SHP77 treated with DMSO at 0.1 percent for 48 hours (cell line): ENCODE data around the gene EFCAB8.
"Not testable (repeated sequence)": the region's sequence is repeated elsewhere in the genome, so short reads cannot be mapped to it uniquely, and the experiment has no call there.

Experiments
- DNase-seq: peaks from one replicate; lab custom pipeline; 2025; lab: John Stamatoyannopoulos, UW

Gene EFCAB8

DNA sequence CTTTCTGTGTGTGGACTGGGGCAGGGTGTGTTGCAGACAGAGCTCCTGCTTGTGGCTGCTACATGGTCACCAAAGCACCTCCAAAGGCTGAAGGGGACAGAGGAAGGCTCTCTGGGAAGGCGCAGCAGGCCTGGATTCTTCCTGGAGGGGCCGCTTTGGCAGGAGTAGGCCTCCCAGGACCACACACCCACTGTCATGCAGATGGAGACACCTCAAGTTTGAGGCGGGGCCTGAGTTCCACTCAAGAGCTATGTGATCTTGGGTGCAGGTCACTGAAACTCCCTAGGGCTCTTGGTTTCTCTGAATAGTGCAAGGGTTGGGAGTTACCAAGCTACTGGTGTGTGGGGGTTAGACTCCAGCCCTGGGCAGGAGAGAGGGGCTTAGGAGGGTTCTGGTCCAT, 27.9 kb downstream of the EFCAB8 start:
- DNase-seq = no peak

DNA sequence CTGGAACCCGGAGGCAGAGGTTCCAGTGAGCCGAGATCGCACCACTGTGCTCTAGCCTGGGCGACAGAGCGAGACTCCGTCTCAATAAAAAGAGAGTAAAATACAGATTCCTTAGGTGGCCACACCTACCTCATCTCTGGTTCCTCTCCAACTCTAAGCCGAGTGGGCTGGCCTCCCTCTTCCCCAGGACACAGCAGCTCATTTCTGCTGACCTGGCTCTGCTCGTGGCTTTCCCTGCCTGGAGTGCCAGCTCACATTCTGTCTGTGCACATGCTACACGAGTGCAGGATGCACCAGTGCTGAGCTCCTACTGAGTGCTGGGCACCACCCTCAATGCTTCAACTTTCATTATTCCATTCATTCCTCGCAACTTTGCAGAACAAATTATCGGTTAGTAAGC, 28.8 kb downstream of the EFCAB8 start:
- DNase-seq = no peak

DNA sequence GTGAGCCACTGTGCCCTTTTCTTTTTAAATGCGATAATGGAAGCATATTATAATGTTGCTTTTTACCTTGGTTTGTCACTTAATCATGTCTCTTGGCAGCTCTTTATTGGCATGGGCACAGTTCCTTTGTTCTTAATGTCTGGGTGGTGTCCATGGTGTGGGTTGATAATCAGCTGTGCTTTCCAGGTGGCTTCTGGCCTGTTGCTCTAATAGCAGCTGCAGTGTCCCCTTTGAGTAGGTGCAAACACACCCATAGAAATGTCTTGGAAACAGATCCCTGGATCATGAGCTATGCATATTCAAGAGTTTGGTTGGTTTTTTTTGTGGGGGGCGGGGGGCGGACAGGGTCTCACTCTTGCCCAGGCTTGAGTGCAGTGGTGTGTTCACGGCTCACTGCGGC, 29.9 kb downstream of the EFCAB8 start:
- DNase-seq = no peak

DNA sequence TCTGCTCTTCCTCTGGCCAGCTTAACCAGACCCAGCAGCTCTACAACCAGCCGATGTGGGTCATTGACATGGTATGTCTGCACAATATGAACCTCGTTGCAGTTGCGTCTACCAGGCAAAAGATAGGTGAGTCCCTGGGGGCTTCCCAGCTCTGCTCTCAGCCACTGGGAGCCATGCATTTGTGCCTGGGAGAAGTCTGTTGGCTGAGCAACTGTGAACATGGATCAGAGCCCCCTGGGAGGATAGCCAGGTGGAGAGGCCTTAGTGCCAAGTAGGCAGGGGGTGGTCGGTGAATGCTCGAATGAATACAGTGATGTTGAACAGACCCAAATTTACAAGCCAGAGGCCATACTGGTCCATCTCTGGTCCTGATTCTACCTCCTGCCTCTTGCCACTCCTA, 30.6 kb downstream of the EFCAB8 start:
- DNase-seq = no peak

DNA sequence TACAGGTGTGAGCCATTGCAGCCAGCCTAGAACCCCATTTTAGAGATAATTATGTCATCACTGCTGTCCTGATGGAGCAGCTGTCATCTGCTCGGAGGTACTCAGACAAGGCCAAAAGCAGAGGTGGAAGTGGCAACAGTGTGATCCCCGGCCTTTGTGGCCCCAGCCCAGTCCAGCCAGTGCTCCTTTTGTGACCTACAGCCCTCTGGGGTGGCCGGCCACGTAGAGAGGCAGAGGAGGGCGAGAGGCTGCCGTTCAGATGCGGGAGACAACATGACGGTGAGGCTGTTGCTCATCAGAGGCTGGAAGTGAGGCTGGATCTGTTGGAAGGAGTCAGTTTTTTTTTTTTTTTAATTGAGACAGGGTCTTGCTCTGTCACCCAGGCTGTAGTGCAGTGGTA, 32.8 kb downstream of the EFCAB8 start:
- DNase-seq = no peak

DNA sequence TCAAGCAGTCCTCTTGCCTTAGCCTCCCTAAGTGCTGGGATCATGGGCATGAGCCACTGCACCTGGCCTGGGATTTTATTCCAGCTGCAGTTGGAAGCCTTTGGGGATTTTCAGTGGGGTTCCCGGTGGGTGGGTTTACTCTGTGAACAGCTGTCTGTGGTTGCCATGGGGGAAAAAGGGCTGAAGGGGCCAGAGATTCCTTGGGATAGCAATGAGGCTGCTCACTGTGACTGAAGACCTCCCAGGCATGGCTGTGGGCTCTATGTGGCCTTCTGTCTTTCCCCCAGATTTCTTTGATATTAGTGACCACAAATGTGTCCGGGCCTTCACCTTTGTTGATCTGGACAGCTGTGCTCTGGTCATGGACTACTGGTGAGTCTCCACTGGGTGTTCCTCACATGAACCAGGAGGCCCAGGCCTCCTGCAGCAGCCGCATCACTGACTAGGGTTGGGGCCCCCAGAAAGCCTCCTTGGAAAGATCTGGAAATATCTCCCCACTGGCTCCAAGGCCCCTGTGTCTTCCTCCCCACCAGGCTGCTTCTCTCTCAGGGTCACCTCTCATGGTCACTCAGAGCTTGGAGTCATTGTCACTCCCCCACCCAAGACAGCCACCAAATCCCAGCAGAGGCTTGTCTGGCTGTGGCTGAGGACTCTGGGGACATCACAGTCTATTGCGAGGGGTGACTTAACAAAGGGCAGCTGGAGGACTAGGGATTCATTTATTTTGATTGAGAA, 33.4 kb downstream of the EFCAB8 start:
- no peak for DNase-seq

DNA sequence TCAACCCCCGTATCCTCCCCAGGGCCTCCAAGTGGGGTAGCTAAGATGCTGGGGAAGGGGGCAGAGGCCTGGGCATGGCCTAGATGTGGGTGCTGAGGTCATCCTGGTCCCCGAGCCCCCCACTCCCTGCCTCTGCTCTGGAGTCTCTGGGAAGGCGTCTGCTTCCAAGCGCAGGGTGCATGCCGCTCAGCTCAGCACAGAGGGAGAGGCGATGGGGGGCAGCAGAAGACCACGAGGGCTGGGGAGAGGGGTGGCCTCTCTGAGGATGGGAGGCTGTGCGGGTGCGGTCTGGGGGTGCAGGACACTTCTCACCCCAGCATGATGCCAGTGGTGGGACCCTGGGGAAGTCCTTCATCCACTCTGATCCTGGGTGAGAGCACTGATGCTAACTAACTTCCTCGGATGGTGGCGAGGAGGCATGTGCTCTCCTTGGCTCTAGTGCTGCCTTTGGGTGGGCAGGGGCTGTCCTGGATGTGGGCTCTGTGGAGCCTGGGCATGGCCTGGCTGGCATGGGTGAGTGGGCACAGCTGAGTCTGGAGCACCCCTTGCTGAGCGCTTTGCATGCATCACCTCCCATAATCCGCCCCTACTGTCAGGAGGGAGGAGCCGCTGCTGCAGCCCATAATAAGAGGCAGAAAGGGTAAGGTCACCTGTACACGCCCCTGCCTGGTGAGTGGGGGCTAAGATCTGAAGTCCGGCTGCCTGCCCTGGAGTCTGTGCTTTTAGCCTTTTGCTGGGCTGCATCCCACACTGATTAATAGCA, 34.7 kb downstream of the EFCAB8 start:
- no peak for DNase-seq

DNA sequence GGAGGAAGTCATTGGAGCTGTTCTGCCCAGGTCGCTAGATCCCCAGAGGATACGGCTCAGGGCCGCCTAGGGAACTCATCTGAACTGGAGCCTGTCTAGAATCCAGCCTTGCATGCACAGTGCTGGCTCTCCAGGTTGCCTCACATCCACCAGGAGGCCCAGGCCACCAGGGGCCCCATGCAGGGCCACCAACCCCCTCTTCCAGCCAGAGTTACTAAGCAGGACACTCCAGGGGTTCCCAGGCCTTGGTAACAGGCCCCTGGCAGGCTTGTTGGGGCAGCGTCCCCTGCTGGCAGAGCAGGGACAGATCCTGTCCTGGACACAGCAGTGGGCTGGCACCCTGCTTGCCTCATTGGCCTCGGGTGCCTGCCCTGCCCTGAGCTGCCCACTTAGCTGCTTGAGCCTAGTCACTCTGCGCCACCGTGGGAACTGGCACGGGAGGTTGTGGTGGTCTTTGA, 35.3 kb downstream of the EFCAB8 start:
- DNase-seq = no peak

DNA sequence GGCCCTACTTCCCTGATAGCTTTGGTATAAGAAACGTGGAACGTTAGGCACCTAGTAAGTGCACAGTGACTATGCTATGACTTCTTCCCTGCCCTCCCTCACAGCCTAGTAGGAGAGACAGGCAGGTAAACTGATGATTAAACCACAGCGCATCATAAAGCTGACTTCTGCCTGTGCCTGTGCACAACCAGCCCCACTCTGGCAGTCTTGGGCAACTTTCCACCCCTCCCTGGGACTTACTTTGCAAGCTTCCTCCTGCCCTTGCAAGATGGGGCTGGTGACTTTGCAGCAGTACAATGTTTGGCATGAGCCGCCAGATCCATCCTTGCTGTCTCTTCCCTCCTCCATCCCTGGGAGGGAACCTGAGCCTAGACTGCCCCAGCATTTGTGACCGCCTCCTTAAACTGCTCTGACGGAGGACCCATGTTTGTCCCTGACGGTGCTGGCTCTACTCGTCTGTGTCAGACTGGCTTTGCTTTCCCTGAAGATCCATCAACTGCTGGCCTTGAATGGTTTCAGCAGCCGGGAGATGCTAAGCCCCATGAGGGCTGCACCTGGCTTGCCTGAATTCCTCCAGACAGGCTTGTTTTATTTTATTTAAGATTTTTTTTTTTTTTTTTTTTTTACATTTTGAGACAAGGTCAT, 36.1 kb downstream of the EFCAB8 start:
- no peak for DNase-seq

DNA sequence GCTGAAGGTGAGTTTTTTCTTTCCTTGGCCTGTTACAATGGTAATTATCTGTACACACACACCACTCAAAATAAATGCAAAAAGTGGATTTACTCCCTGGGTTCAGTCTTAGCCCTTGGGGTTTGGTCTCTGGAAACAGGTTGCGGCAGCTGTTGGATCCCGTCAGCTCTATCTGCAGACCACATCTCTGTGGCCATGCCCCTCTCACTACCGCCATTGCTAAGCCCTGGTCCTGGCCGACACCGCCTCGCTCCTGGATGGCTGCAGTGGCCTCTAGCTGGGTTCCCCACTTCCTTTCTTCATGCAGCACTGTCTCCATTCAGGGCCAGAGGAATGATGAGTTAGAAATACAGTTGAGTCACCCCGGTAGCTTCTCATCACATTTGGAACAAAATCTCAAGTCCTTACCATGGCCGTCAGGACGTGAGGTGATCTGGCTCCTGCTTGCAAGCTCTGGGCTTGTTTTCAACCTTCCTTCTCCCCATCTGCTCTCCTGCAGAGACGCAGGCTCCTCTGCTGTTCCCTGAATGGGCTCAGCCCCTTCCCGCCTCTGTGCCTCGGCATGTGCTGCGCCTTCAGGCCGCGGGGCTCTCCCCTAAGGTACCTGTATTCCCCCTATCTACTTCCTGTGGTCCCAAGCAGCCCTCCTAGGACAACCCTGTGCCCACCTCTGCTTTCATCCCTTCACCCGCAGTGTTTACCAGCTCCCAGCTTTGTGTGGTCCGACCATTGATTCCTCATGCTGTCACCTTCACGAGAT, 38.0 kb downstream of the EFCAB8 start:
- DNase-seq = no peak

DNA sequence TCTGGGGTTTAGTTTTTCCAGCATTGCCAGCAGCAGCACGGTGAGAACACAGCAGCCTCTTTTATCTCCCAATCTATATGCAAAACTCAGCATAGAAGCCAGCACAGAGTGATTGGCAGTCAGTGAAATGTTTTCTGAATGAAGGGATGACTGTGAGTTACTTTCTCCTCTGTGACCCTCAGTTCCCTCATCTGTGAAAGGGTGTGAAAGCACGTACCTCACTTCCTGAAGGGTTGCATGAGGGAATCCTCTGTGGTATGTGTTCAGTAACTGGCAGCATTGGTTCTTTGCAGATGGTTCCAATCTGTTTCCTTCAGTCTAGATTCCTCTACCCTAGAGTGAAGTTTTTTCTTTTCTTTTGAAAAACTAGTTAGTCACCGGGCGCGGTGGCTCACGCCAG, 40.0 kb downstream of the EFCAB8 start:
- DNase-seq = no peak

DNA sequence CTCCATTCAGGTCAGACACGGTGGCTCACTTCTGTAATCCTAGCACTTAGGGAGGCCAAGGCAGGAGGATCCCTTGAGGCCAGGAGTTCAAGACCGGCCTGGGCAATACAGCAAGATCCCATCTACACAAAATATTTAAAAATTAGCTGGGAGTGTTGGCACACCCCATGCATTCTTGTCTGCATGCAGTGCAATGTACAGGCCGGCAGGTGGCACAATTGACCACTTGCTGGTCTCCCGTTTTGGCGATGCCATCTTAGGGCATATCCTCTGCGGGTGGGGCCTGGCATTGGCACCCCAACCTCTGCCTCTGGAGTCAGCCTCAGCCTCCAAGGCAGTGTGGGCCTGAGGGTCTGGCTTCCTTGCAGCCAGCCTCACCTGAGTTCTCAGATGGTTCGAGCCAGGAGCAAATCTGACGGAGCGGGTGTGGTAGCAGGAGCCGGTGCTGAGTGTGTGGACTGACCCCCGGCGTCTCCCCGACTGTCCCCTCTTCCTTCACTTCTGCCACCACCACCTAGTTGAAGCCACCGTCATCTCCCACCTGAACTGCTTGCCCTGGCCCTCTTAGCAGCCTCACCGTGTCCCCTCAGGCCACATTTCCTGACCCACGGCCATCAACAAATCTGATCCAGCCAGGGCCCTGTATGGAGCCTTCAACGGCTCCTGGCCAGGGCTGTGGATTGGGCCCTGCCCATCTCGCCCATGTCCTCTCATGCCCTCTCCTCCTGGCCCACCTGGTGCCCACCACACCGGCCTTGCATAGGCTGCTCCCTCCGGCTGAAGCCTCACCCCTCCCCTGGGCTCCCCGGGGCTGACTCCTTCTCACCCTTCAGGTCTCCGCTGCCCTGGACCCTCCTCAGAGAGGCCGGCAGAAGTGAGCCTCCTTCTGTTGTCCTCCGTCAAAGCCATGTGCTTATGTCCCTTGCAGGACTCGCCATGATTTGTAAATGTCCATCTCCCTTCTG, 44.0 kb downstream of the EFCAB8 start:
- DNase-seq = no peak

DNA sequence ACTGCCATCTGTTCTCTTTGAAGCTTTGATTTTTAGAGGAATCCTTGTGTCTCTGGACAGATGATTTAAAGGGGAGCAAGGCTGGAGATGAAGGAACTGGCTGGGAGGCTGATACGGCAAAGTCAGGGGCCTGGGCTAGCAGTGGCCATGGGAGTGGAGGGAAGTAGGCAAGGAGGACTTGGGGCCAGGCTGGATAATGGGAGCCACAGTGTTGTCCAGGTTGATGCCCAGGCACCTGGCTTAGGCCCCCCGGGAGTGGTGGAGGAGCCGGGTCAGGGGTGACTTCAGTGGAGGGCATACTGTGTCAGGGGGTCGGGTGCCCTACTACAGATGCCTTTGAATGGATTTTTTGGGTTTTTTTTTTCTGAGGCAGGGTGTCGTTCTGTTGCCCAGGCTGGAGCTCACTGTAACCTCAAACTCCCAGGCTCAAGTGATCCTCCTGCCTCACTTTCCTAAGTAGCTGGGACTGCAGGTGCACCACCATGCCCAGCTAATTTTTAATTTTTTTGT, 45.0 kb downstream of the EFCAB8 start:
- DNase-seq = no peak

DNA sequence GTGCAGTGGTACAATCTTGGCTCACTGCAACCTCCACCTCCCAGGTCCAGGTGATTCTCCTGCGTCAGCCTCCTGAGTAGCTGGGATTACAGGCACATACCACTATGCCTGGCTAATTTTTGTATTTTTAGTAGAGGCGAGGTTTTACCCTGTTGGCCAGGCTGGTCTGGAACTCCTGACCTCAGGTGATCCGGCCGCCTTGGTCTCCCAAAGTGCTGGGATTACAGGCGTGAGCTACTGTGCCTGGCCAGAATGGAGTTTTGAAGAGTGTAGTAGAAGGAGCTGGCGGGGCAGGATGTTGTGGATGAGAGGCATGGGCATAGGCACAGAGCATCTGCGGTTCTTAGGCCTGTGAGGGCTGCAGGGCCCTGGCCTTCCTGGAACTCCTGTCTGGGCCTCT, 46.0 kb downstream of the EFCAB8 start:
- DNase-seq = not testable (repeated sequence)

DNA sequence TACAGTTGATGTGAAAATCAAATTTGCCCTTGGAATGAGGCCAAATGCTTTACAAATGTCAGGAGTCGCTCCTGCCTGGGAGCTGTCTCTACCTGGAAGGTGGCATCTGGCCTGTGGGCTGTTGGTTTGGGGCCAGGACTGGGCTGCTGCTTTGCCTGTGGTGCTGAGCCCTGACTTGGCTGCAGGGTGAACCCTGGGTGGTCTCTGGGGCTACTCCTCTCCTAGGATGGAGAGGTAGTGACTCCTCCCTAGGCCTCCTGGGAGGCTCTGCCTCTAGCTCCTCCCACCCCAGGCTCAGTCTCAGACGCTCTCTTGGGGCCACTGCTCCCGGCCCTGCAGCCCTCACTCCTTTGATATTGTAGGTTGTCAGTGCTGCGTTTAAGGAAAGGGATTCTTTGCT, 47.5 kb downstream of the EFCAB8 start:
- no peak for DNase-seq

DNA sequence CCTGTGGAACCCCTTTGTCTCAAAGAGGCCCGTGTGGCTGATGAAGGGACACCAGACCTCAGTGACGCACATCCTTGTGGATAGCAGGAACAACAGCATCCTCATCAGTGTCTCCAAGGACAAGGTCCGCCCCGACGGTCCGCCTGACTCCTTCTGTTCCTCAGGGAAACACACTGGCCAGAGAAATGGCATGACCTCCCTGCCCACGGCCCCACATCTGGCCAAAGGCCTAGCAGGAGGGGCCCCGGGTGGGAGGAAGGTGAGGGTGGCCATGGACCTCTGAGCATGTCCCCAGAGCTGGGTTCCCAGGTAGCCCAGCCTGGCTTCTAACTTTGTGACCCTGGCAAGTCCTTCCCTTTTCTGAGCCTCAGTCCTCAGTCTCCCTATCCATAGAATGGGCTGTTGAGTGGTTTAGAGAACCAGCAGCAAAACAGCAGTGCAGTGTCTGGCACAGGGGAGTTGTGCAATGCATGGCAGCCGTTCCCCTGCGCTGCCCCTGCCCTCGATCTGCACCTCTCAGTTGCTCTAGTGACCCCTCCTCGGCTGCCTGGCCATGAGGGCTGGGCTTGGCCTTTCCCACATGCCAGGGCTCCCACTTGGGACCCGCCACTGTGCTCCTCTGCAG, 48.3 kb downstream of the EFCAB8 start:
- no peak for DNase-seq

DNA sequence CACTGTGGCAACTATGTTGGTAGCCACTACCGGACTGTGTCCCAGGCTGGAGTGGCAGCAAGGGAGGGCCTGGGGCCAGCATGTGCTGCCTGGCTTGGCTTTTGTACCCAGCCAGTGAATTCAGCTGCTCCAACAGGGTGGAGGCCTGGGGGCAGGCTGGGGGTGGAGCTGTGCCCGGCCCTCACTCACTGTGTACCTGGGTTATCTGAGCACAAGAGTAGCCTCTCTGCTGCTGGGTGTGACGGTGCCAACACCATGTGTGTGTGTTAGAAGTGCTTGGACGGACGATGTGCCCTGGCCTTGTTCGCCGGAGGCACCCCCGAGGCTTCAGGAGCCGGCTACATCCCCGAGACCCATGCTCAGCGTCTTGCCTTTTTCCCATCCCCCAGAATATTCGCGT, 49.2 kb downstream of the EFCAB8 start:
- DNase-seq = no peak

DNA sequence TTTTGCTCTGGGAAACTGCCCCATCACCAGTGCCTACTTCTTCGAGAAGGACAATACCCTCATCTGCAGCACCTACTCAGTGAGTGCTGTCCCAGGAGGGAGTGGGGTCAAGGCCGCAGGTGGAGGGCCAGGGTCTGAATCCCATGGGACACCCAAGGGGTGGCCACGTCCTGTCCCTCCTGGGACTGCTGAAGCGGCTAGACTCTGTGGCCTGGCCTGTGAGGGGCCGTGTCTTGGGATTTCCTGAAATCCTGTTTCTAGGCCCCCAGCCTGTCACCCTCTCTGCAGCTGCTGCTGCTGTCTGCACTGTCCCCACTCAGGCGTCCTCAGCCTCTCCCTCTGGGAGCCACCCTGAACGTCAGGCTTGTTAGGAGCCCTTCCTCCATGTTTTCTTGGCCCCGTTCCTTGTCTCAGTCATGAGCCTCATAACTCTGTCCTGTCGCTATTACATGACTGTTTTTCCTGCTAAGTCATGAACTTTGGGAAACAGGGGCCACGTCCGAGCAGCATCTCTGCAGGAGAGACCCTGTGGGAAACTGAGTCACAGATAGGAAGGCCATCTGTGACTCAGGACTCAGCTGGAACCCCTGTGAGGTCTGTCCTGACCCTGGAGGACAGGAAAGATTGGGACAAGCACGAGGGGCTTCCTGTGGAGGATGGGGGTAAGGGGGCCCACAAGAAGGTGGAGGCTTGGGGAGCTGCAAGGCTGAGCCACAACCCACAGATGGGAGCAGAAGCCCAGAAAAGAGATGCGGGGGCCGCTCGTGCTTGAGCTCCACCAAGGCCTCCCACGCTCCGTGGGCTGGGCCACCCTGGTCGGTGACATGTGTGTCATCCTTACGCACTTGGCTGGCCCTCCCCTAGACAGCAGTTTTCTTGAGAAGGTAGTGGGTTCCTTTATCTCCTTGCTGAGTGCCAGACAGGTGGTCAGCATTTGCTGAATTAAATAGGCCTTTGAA, 49.9 kb downstream of the EFCAB8 start:
- DNase-seq = no peak

DNA sequence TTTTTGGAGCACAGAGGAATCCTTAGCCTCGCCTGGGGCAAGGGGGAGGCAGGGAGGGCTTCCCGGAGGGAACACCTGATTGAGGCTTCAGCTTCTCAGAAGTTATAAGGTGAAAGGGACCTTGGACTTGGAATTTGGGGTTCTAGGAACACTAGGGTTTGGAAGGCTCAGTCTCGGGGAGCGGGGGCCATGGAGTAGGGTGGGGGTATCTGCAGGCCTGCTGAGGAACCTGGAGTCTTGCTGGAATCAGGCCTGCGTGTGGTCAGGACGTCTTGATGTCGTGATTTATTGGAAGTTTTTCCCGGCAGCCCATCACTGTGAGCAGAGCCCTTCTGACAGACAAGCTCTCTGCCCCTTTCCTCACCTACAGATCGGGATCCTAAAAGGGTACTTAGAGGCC, 50.7 kb downstream of the EFCAB8 start:
- no peak for DNase-seq
